Epidermal melanocyte (primary cell): ENCODE results near the gene BCL11A.

Experiments used
- DNase-seq: peaks from one replicate; pipeline ENCODE4 v3.0.0; 2011; ENCODE audit warnings: low spot score; ENCODE audit not compliant: insufficient read length

BCL11A gene

GRCh38 chr2:60546756-60547420, 6.6 kb downstream of the BCL11A start:
- DNase-seq = no peak

DNA sequence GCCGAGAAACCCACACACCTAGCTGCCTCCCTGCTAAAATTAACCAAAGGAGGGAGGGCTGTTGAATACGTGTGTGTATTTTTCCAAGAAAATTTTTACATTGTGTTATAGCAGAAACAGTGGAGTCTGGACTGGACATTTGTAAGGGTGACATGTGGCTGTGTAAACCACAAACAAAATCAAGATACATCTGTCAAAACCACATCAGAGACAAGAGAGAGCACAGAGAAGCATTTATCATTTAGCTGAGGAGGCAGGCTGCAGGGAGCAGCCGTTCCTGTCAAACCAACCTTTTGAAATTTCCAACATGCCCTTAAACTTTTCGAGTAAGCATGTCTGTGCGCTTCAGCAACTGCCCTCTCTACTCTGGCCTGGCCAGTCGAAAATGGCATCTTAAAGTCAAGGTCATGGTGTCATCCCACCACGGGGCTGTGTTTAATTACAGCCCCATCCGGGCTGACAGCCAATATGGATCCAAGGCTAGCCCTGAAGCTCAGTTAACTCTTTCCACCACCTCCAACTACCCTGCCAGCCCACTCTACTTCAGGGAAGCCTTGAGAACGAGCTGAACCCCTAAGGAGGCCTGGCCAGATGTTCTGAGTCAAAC, 8.4 kb downstream of the BCL11A start:
- DNase-seq = no peak

DNA sequence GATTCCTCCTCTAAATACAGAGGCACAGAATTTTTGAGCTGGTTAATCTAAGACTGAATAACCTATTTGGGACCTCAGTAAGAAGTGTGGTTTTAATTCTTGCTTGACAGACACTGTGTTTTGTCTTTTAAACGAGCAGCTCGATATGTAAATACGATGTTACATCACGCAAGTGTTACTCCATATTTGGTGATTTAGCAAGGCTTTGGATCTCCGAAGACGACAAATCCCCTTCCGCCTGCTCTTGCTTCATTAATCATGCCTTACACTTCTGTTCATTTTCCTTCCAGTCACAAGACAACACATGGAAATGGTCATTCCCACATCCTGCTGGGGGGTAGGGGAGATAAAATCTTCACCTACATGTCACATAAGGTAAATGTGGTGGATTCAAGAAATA, 9.4 kb downstream of the BCL11A start:
- DNase-seq = no peak

GRCh38 chr2:60541056-60541651, 12.3 kb downstream of the BCL11A start:
- DNase-seq = no peak

GRCh38 chr2:60540074-60540473, 13.4 kb downstream of the BCL11A start:
- no peak for DNase-seq

- DNase-seq = no peak
Measured at GRCh38 chr2:60539140-60539539, 14.3 kb downstream of the BCL11A start.

GRCh38 chr2:60538101-60538500, 15.4 kb downstream of the BCL11A start:
- DNase-seq = no peak

DNA sequence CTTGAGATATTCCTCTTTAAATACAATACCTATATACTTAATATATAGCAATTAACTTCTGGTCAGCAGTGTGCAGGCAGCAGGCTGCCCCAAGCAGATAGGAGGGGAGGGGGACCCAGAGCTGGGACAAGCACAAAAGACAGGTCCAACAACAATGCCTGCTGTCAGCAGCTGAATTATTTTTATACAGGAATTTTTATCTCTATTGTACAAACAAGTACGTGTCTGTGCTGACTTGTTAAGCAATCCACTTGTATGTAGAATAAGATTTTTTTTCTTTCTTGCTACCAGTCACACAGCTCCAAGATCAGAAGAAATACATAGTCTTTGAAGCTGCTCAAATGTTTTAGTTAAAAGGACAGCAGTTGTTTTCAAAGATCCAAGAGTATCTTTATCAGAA, 16.7 kb downstream of the BCL11A start:
- DNase-seq = no peak

- no peak for DNase-seq
Measured at GRCh38 chr2:60535685-60536312, 17.7 kb downstream of the BCL11A start.

DNA sequence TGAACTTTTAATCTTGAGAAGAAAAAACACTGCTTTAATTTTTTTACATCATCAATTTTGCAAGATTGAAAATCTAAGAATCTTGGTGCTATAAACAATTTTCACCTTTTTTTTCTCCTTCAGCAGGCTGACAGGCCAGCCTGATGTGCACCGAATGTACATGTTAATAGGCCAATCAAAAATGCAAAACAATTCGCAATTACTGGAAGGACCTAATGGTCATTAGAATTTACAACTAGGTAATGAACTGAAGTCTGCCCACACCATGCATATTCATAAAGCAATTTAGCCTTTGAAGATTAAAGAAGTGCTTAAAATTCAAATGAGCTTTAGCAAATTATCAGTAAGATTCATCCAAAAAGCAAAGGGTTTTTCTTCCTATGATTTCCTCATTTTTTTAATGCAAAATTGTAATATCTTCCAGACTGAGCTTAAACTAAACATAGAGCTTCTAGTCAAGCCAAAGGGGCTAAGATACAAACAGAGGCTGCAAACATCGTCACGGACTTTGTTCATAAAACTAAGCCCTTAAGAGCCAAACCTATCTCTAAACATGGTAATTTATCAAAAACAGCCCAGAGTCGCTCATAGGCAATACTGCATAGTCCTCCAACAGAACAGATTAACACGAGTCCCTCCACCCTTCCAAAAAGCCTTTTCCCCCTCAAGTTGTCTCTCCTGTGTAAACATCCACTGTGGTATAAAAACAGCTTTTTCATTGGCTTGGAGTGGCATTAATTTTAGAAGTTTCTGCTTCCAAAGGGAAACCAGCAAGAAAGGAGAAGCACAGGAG, 18.4 kb downstream of the BCL11A start:
- DNase-seq = no peak

GRCh38 chr2:60534052-60534685, 19.3 kb downstream of the BCL11A start:
- no peak for DNase-seq

GRCh38 chr2:60533101-60534051, 20.1 kb downstream of the BCL11A start:
- no peak for DNase-seq

- DNase-seq = no peak
Measured at GRCh38 chr2:60532421-60532820, 21.0 kb downstream of the BCL11A start.

DNA sequence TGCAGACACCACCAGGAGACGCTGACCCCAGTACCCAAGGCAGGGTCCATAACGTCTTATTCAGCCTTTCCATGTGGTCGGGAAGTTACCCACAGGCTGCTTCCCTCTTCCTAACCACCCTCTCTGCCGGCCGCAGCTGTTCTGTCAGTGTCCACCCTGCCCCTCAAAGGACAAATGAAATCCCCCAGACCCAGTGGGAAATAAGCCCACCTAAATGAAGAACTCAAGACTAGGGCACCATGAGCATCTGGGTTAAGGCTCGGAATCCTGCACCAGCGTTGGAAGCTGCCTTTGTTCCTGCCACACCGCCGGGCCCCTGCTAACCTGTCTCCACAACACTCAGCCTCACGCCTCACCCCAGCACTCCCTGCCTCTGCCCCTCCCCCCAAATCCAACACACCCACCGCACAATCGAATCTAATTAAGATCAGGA, 21.7 kb downstream of the BCL11A start:
- DNase-seq = no peak

DNA sequence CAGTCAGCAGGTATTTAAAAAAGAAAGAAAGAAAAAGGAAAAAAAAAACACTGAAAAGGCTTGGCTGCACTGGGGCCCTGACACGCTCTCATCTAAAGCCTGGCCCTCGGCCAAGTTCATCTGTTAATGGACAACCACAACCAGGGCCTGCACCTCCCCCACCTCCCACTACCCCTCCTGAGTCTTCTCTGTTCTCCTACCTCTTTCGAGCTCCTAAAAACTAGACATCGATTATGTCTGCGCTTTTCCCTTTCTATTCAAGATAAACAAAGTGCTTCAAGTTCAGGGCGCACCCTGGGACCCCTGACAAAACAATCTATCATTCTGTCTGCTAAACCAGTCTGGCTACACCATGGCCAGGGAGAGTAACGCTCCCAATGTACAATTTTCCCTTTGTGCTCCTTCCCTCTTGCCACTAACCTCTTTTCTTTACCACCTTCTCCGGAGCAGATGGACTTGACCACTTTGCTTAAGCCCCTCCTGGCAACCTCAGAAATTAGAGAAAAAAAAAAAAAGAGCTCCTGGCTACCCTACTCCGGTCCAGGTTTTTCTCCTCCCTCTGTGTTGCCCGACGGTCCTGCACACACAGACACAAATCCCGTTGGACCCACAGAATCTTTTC, 22.7 kb downstream of the BCL11A start:
- DNase-seq = no peak

GRCh38 chr2:60529785-60530627, 23.4 kb downstream of the BCL11A start:
- no peak for DNase-seq

DNA sequence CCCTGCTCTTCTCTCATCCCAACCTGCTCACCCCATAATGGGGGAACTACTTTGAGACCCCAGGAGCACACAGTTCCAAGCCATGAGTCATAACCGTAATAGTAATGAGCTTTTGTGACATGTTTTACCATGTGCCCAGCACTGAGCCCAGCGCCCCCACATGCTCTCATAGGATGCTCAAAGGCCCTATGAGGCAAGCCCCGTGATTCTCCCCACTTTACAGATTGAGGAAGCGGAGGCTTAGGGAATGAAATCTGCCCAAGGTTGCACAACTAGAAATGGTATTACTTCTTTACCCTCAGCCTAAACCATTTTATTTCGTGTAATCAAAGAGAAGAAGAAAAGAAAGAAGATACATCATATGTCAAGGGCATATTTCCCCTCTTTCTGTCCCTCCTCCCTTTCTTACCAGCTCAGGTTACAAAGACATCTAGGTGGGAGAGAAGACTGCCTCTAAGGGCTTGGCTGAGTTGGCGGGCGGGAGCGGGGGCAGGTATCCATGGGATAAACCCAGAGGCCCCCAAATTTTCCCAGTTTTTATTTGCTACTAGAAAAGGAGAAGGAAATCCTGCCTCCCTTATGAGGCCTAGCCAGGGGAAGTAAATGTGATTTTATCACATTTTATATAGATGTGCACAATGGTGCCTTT, 24.2 kb downstream of the BCL11A start:
- DNase-seq = no peak
